GM12875 (cell line): Measurements from ENCODE around the gene ATG16L1.

Source experiments
- H3K4me3 ChIP-seq: one replicate; pipeline ENCODE4 v1.5.1; 2011; ENCODE audit warnings: low read depth, low read length, control low read depth
- TF ChIP-seq, protein P1 (sequence below): IDR thresholded peaks from 2 replicates; pipeline ENCODE4 v1.5.1; 2011; ENCODE audit warnings: low read depth, mild to moderate bottlenecking, control low read depth, inconsistent platforms, low read length, moderate library complexity, borderline replicate concordance; ENCODE audit not compliant: insufficient read depth

ATG16L1 gene

DNA sequence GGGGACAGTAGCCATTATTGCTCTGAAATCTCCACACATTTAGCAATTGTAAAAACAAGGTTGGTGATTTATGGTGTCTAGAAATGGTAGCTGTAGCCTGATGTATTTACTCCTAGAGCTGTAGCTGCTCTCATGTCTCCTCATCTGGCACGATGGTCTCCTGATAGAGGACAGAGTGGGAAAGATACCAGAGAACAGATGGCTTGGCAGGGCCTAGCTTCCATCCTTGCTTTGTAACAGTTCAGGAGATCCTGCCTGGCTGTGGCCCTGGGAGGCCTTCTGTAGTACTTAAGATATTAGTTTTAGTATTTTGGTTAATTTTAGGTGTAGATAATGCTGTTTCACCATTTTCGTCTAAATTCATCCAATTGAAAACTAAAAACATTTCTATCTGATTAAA lies 6.7 kb downstream of the ATG16L1 start:
- no peak overlapping the region for H3K4me3 ChIP-seq
- TF ChIP-seq, protein P1, sequence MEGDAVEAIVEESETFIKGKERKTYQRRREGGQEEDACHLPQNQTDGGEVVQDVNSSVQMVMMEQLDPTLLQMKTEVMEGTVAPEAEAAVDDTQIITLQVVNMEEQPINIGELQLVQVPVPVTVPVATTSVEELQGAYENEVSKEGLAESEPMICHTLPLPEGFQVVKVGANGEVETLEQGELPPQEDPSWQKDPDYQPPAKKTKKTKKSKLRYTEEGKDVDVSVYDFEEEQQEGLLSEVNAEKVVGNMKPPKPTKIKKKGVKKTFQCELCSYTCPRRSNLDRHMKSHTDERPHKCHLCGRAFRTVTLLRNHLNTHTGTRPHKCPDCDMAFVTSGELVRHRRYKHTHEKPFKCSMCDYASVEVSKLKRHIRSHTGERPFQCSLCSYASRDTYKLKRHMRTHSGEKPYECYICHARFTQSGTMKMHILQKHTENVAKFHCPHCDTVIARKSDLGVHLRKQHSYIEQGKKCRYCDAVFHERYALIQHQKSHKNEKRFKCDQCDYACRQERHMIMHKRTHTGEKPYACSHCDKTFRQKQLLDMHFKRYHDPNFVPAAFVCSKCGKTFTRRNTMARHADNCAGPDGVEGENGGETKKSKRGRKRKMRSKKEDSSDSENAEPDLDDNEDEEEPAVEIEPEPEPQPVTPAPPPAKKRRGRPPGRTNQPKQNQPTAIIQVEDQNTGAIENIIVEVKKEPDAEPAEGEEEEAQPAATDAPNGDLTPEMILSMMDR = no peak

DNA sequence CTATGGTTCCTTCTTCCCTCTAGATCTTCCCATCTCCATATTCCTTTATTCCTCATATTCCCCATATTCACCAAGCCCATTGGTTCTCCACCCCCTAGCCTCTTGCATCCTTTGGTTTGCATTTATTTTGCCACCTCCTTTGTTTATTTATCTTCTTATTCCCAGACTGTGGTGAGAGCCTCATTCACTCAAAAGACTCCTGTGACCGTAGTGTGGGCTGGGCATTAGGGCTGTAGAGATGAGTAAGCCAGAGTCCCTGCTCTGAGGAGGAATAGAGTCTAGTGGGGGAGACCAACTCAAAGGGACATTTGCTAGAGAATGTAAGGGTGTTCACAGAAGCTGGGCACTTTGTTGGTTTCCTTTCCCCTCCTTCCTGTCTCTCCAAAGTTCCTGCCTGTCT lies 8.3 kb downstream of the ATG16L1 start:
- TF ChIP-seq, protein P1 = no peak
- no peak overlapping the region for H3K4me3 ChIP-seq

DNA sequence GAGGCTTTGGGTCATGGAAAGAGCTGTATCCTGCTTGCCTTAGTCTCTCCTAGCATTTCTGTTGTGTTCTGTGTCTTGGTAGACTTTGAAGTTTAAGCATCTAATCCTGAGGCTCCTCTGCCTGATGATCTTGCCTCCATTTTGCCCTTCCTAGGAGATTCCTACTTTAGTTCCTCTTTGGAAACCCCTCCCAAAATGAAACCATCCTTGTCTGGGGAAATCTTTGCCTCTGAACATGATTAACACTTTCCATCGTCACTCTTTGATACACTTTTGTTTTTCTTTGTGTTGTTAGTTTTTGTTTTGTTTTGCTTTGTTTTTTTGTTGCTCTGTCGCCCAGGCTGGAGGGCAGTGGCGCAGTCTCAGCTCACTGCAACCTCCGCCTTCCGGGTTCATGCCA lies 9.2 kb downstream of the ATG16L1 start:
- TF ChIP-seq, protein P1 = no peak
- H3K4me3 ChIP-seq = no peak overlapping the region

DNA sequence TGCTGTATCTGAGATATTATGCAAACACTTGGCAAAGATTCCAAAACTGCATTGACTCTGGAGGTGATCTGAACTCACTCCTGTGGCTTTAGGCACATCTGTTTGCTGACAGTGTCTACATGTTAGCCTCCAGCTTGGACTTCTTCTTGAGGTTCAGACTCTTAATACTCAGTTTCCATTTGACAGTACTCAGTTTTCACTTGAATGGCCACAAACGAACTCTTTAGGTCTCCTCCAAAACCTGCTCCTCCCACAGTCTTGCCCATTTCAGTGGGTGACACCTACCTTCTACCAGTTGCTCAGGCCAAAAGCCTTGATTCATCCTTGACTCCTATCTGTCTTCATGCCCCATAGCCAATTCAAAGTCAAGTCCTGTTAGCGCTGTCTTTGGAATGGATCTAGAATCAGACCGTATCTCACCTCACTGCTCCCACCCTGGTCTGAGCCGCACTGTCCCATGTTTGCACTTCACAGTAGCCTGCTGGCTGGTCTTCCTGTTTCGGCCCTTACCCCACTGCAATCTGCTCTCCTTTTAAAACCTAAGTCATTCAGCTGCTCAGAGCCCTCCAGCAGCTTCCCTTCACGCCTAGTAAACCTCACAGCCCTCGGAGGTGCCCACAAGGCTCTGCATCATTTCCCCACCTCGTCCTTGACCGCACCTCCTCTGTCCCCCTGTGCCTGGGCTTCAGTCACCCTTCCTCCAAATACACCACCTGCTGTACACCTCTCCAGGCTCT lies 10.5 kb downstream of the ATG16L1 start:
- H3K4me3 ChIP-seq = no peak overlapping the region
- TF ChIP-seq, protein P1 = no peak

DNA sequence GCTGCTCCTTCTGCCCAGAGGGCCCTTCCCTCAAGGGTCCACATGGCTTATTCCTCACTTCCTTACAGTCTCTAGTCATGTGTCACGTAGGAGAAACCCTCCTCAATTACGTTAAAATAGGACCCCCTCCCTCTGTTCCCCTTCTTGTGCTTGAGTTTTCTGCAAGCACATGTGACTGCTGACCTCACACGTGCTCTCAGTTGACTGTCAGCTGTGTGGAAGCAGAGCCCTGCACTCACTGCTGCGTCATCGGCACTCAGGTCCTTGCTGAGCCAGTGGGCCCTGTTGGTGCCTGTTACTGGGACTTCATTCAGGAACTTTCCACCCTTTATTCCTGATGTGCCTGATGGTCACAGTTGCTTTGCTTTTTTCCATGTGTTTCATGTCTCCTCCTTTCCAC lies 11.1 kb downstream of the ATG16L1 start:
- no peak overlapping the region for H3K4me3 ChIP-seq
- TF ChIP-seq, protein P1 = no peak

DNA sequence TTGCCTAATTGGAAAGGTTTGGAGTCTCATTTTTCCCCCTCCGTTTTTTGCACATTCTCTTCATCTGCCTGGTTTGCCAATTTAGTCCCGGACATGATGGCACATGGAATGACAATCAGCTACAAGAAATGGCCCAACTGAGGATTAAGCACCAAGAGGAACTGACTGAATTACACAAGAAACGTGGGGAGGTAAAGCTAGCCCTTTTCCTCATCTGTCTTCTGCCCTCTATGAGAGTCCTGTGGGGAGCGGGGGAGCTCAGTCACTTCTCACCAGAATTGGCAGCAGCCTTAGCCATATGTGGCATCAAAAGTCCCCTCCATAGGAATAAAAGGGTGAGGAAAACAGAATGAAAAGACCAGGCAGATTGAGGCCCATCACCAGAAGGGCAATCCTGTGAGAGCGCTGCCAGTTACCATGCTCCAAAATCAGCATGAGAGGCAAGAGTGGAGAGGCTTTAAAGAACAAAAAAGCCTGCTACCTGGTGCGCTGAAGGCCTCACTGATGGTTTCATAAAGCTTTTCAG lies 11.6 kb downstream of the ATG16L1 start:
- TF ChIP-seq, protein P1 = no peak

DNA sequence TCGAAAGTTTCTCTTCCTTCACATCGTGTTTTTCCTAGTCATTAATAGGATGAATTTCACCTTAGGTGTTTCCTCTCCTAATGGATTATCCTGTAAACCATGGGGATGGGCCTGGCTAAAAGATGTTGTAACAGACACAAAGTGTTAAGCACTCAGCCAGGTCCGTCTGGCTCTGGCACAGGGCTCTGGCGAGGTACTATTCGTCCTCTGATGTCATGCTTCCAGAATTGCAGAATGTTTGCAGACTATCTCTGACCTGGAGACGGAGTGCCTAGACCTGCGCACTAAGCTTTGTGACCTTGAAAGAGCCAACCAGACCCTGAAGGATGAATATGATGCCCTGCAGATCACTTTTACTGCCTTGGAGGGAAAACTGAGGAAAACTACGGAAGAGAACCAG lies 13.2 kb downstream of the ATG16L1 start:
- TF ChIP-seq, protein P1 = no peak
- no peak overlapping the region for H3K4me3 ChIP-seq

More for the DNA sequence above, 11.6 kb downstream of the ATG16L1 start:
- no peak overlapping the region for H3K4me3 ChIP-seq
